Activated CD4-positive, alpha-beta memory T cell treated with anti-CD3 and anti-CD28 coated beads, Interleukin-2, amount 10 ng/mL, durations not matched to agents 7 days and 5 days (primary cell): ENCODE results near the gene OPN1MW. TPM values are rescaled to one million over a fixed set of nuclear protein-coding genes. Genes with fewer than 3 reads are reported as not detected.
"Not testable (repeated sequence)": the region's sequence is repeated elsewhere in the genome, so short reads cannot be mapped to it uniquely, and the experiment has no call there.

ENCODE experiments used
- CTCF ChIA-PET: fragments of 350-600 bp; sonication (Branson Sonifier 250); formaldehyde crosslinking; loops from one replicate; lab custom pipeline; 2021; ENCODE audit warnings: antibody characterized with exemption, inconsistent platforms; lab: Charles Lee
- POLR2A ChIA-PET: fragments of 350-600 bp; sonication (Branson Sonifier 250); formaldehyde crosslinking; loops from one replicate; lab custom pipeline; 2021; ENCODE audit warnings: antibody characterized with exemption; lab: Charles Lee
- DNase-seq: peaks from one replicate; pipeline ENCODE4 v3.0.0-alpha.2; 2020
- H3K27ac Mint-ChIP-seq: one replicate; pipeline ENCODE4 v1.8.0; 2021; ENCODE audit warnings: mild to moderate bottlenecking, mixed read lengths
- H3K27me3 Mint-ChIP-seq: one replicate; pipeline ENCODE4 v1.8.0; 2021; ENCODE audit warnings: mixed read lengths
- H3K36me3 Mint-ChIP-seq: one replicate; pipeline ENCODE4 v1.8.0; 2021; ENCODE audit warnings: low read depth, mixed read lengths
- H3K4me1 Mint-ChIP-seq: one replicate; pipeline ENCODE4 v1.8.0; 2021; ENCODE audit warnings: mixed read lengths
- H3K4me3 Mint-ChIP-seq: one replicate; pipeline ENCODE4 v1.8.0; 2021; ENCODE audit warnings: mild to moderate bottlenecking, mixed read lengths
- H3K9me3 Mint-ChIP-seq: one replicate; pipeline ENCODE4 v1.8.0; 2021; ENCODE audit warnings: mixed read lengths
- total RNA-seq, 2 experiments: library from RNA; stranded (reverse); gene quantifications; one replicate each; pipeline ENCODE4 v1.2.3, GENCODE V29; 2021

OPN1MW gene
- total RNA-seq, 2 experiments from 2014 or later, result not detected

DNA sequence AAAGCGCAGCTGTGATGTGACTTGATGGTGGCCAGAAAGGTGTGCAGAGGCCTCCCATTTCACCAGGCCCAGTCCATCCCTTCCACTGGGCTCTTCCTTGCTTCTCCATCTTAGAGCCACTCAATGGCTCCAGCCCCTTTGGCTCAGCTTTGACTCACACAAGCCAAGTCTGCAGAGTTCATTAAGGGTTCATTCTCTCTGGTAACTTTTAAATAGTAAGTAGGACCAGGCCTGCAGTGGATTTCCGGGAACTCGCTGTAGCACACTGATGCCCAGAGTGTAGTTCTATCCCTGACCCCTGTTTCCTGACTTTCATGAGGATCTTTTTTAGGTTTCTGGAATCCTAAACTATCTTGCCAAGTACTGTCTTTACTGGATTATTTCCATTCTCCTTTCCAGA is 49.0 kb downstream of the OPN1MW start:
- H3K27ac Mint-ChIP-seq, CTCF ChIA-PET, H3K9me3 Mint-ChIP-seq, DNase-seq, H3K36me3 Mint-ChIP-seq, H3K4me1 Mint-ChIP-seq, POLR2A ChIA-PET, H3K4me3 Mint-ChIP-seq, H3K27me3 Mint-ChIP-seq: not testable (repeated sequence)

DNA sequence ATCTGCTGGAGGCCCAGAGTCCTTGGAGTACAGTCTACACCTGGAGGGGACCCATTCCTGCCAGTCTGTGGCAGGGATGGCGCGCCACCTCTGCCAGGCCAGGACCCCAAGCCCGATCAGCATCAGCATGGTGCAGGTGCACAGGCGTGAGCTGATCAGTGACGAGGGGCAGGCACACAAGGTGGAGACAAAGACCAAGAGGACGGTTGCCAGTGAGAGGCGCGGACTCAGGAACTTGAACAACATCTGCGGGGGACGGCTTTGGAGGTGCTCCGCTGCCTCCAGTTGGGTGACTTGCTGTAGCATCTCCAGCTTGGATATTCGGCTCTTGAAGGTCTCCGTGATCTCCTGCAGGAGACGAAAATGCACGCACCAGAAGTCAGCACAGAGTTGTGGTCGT is 51.2 kb downstream of the OPN1MW start:
- H3K27me3 Mint-ChIP-seq, H3K4me3 Mint-ChIP-seq, DNase-seq, H3K4me1 Mint-ChIP-seq, CTCF ChIA-PET, POLR2A ChIA-PET, H3K9me3 Mint-ChIP-seq, H3K36me3 Mint-ChIP-seq, H3K27ac Mint-ChIP-seq: not testable (repeated sequence)

DNA sequence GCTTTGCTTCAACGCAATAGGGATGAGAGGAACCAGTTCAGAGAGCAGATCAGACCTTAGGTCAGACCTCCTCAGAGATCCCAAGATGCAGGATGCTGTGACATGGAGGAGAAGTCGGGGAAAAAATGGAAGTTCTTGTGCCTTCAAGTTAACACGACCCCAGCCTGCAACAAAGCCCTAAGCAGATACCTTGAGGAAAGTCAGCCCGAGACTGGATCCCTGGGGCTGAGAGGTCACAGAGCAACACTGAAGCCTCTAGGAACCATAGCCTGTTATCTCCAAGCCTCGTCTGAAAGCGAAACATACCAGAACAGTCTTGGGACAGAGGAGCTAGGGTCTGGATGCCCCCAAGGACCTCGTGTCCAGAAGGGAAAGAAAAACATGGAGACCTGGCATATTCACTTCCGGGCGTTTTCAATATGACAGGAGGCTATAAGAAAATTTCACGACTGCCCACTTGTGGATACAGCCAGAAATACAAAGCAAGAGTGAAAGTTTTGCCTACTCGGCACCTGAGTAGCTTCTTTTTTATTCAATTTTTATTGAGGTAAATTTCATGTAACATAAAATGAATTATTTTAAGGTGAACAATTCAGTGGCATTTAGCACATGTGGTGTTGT is 56.7 kb downstream of the OPN1MW start:
- DNase-seq, H3K4me1 Mint-ChIP-seq, H3K27ac Mint-ChIP-seq, POLR2A ChIA-PET, H3K9me3 Mint-ChIP-seq, CTCF ChIA-PET, H3K27me3 Mint-ChIP-seq, H3K4me3 Mint-ChIP-seq, H3K36me3 Mint-ChIP-seq: not testable (repeated sequence)

DNA sequence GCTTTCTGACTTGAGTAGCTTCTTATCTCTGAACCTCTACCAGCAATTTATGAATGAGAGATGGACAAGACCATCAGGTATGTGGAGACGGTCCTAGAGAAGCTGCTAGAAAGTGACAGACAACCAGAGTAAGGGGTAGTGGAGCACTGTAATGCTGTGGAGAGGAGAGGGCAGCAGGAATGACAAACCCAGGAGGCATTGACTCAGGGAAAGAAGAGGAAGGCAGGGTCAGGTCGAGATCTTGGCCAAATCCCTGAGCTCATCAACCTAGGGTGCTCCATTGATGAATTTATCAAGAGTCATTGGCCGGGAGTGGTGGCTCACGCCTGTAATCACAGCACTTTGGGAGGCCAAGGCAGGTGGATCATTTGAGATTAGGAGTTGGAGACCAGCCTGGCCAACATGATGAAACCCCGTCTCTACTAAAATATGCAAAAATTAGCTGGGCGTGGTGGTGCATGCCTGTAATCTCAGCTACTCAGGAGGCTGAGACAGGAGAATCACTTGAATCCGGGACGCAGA is 57.6 kb downstream of the OPN1MW start:
- H3K9me3 Mint-ChIP-seq, H3K4me1 Mint-ChIP-seq, H3K4me3 Mint-ChIP-seq, H3K36me3 Mint-ChIP-seq, DNase-seq, POLR2A ChIA-PET, H3K27me3 Mint-ChIP-seq, CTCF ChIA-PET, H3K27ac Mint-ChIP-seq: not testable (repeated sequence)

Other genes with a start within 250 kb of the OPN1MW start
- 10 to 100 TPM; 63.1 to 63.7 TPM for gene NAA10, start 247.6 kb upstream of the OPN1MW start, total RNA-seq
- 10 to 100 TPM; 12.1 to 12.8 TPM for gene RENBP, start 238.0 kb upstream of the OPN1MW start, total RNA-seq
- 10 to 100 TPM; 88.3 to 93.1 TPM for gene HCFC1, start 210.8 kb upstream of the OPN1MW start, total RNA-seq
- gene TMEM187, start 209.8 kb upstream of the OPN1MW start, total RNA-seq, result 10 to 100 TPM in 1 of 2 experiments, 1 to 10 TPM in 1; 9.9 to 12.6 TPM
- gene IRAK1, start 162.7 kb upstream of the OPN1MW start, total RNA-seq, result 100 to 1,000 TPM; 118 to 122 TPM
- 10 to 100 TPM; 80.7 to 83.0 TPM for gene MECP2, start 84.9 kb upstream of the OPN1MW start, total RNA-seq
- gene OPN1LW, start 38.4 kb upstream of the OPN1MW start, total RNA-seq, result not detected
- gene OPN1MW2, start 37.2 kb downstream of the OPN1MW start, total RNA-seq, result not detected
- gene OPN1MW3, start 75.0 kb downstream of the OPN1MW start, total RNA-seq, result not detected
- not detected for gene TEX28, start 112.5 kb downstream of the OPN1MW start, total RNA-seq
- gene TKTL1, start 113.2 kb downstream of the OPN1MW start, total RNA-seq, result 1 to 10 TPM in 1 of 2 experiments, under 1 TPM in 1; 0.85 to 2.0 TPM
- 1,000 to 10,000 TPM; 1,571 to 1,579 TPM for gene FLNA, start 192.0 kb downstream of the OPN1MW start, total RNA-seq
- gene EMD, start 196.7 kb downstream of the OPN1MW start, total RNA-seq, result 10 to 100 TPM; 65.5 to 66.0 TPM
- 1,000 to 10,000 TPM; 2,958 to 2,962 TPM for gene RPL10, start 215.8 kb downstream of the OPN1MW start, total RNA-seq
- 10 to 100 TPM; 23.3 to 23.7 TPM for gene DNASE1L1, start 226.7 kb downstream of the OPN1MW start, total RNA-seq
- 10 to 100 TPM; 93.7 to 93.9 TPM for gene TAFAZZIN, start 228.9 kb downstream of the OPN1MW start, total RNA-seq
- 10 to 100 TPM; 52.3 to 53.2 TPM for gene ATP6AP1, start 246.1 kb downstream of the OPN1MW start, total RNA-seq